Thyroid gland (tissue), 4 donors: ENCODE results near the gene POU3F2. TPM values are rescaled to one million over a fixed set of nuclear protein-coding genes. Genes with fewer than 3 reads are reported as not detected.

Source experiments
- DNase-seq, 2 donors: peaks; one replicate each; pipeline ENCODE4 v3.0.0-alpha.2; 2019
- H3K27ac ChIP-seq, 3 donors: fragments of 200-600 bp; sonication (generic); 1 replicate in 2 of 3; 2 replicates in 1 of 3; pipeline ENCODE4 v1.5.1; 2016 to 2019; ENCODE audit warnings: mild to moderate bottlenecking in 1 of 3, moderate library complexity in 1 of 3
- H3K27me3 ChIP-seq: fragments of 200-600 bp; sonication (generic); one replicate; pipeline ENCODE4 v1.5.1; 2019
- H3K36me3 ChIP-seq, 2 donors: fragments of 200-600 bp; sonication (generic); one replicate each; pipeline ENCODE4 v1.5.1; 2016 to 2019
- H3K4me1 ChIP-seq, 2 donors: fragments of 200-600 bp; sonication (generic); one replicate each; pipeline ENCODE4 v1.5.1; 2017 to 2019
- H3K4me3 ChIP-seq, 3 donors: fragments of 200-600 bp; sonication (generic); replicated peaks in 1 of 3; 1 replicate in 2 of 3; 2 replicates in 1 of 3; pipeline ENCODE4 v1.5.1; 2016; ENCODE audit warnings: mild to moderate bottlenecking in 1 of 3
- H3K9me3 ChIP-seq: fragments of 200-600 bp; sonication (generic); one replicate; pipeline ENCODE4 v1.5.1; 2017
- CTCF ChIP-seq, 6 experiments: fragments of 200-600 bp in 3 of 6; fragments of 450-650 bp in 3 of 6; sonication (generic) in 3 of 6; IDR thresholded peaks; one replicate each; pipeline ENCODE4 v1.5.1; 2016 to 2019; ENCODE audit warnings: antibody characterized with exemption in 6 of 6, mild to moderate bottlenecking in 2 of 6, inconsistent platforms in 1 of 6, moderate library complexity in 1 of 6
- POLR2A ChIP-seq, 2 donors: fragments of 450-650 bp; IDR thresholded peaks; one replicate each; pipeline ENCODE4 v1.6.1; 2017; ENCODE audit warnings: antibody characterized with exemption in 2 of 2, mild to moderate bottlenecking in 2 of 2, moderate library complexity in 1 of 2
- WGBS, 2 donors: methylation state at CpG; one replicate each; pipeline ENCODE4 v1.1.5; 2017; 5-methylcytosine and 5-hydroxymethylcytosine counted together
- intact Hi-C: fragments of 100-400 bp; cut with DNase I; formaldehyde crosslinking; loops from one replicate; pipeline ENCODE4 v1.15.1; 2023
- total RNA-seq, 4 donors: library from RNA; depleted of rRNA; stranded (reverse); fragments of >200 nt; gene quantifications; one replicate each; pipeline ENCODE4 v1.2.3, GENCODE V29; 2016

Gene POU3F2
- total RNA-seq, 4 donors from 2014 or later: not detected

GRCh38 chr6:98875375-98875774 is 41.0 kb downstream of the POU3F2 start:
- Histone ChIP-seq H3K4me3 (no peak overlapping the region), H3K27me3 (no peaks in the 10 kb centered on the region), H3K4me1 (peaks cover 0 to 6% of the 10 kb centered on the region in 2 donors), H3K27ac (no peak overlapping the region), H3K9me3 (no peaks in the 10 kb centered on the region), H3K36me3 (peaks cover 0 to 3% of the 10 kb centered on the region in 2 donors)
- DNase-seq: peak; percentile 44 to 67
- intact Hi-C loops: no loop called here
- 74 to 75% methylated on average over 2 of the region's 2 CpGs for WGBS, 2 donors
- TF ChIP-seq CTCF (IDR thresholded peaks at IDR 0.05) (no peak), POLR2A (IDR thresholded peaks at IDR 0.05) (no peak)

GRCh38 chr6:98877250-98877649 is 42.9 kb downstream of the POU3F2 start:
- intact Hi-C loops: no loop called here
- Histone ChIP-seq H3K4me3 (no peak overlapping the region), H3K27me3 (no peaks in the 10 kb centered on the region), H3K9me3 (no peaks in the 10 kb centered on the region), H3K36me3 (peaks cover 0 to 3% of the 10 kb centered on the region in 2 donors), H3K27ac (peak overlapping the region in 1 of 3 donors; percentile 34), H3K4me1 (peaks cover 0 to 6% of the 10 kb centered on the region in 2 donors)
- no peak for TF ChIP-seq CTCF (IDR thresholded peaks at IDR 0.05)
- TF ChIP-seq POLR2A (IDR thresholded peaks at IDR 0.05): no peak
- 0% methylated on average over 1 of the region's 1 CpG for WGBS, 2 donors
- no peak for DNase-seq

GRCh38 chr6:98880486-98880885 is 46.1 kb downstream of the POU3F2 start:
- TF ChIP-seq CTCF (IDR thresholded peaks at IDR 0.05) (no peak), POLR2A (IDR thresholded peaks at IDR 0.05) (no peak)
- Histone ChIP-seq H3K4me3 (no peak overlapping the region), H3K36me3 (no peaks in the 10 kb centered on the region), H3K9me3 (no peaks in the 10 kb centered on the region), H3K4me1 (peaks cover 0 to 6% of the 10 kb centered on the region in 2 donors), H3K27me3 (no peaks in the 10 kb centered on the region), H3K27ac (no peak overlapping the region)
- DNase-seq: no peak
- intact Hi-C loops: no loop called here

- TF ChIP-seq CTCF (IDR thresholded peaks at IDR 0.05) (no peak), POLR2A (IDR thresholded peaks at IDR 0.05) (no peak)
- H3K4me1 ChIP-seq: no peaks in the 10 kb centered on the region
- no peak overlapping the region for H3K4me3 ChIP-seq
- no peak for DNase-seq
- peaks cover 0 to 5% of the 10 kb centered on the region in 2 donors for H3K36me3 ChIP-seq
- no peaks in the 10 kb centered on the region for H3K27me3 ChIP-seq
- no peaks in the 10 kb centered on the region for H3K9me3 ChIP-seq
- no peak overlapping the region for H3K27ac ChIP-seq
- 97% methylated on average over 3 of the region's 3 CpGs for WGBS, 2 donors
- intact Hi-C loops: no loop called here
Measured at GRCh38 chr6:98885330-98885729, 51.0 kb downstream of the POU3F2 start.

GRCh38 chr6:98887650-98888049 is 53.3 kb downstream of the POU3F2 start:
- intact Hi-C loops: no loop called here
- no peaks in the 10 kb centered on the region for H3K9me3 ChIP-seq
- H3K27me3 ChIP-seq: no peaks in the 10 kb centered on the region
- H3K36me3 ChIP-seq: peaks cover 0 to 5% of the 10 kb centered on the region in 2 donors
- no peak for DNase-seq
- WGBS, 2 donors: 96 to 97% methylated on average over 3 of the region's 3 CpGs
- H3K4me1 ChIP-seq: no peaks in the 10 kb centered on the region
- H3K27ac ChIP-seq: no peak overlapping the region
- no peak for TF ChIP-seq CTCF (IDR thresholded peaks at IDR 0.05)
- no peak for TF ChIP-seq POLR2A (IDR thresholded peaks at IDR 0.05)
- H3K4me3 ChIP-seq: no peak overlapping the region

Other genes starting within 250 kb of the POU3F2 start
- 10 to 100 TPM; 33.1 to 49.9 (median 42.8) TPM for gene FBXL4, start 113.4 kb downstream of the POU3F2 start, total RNA-seq